Measurements from ENCODE around the gene SF3B3. TPM values are rescaled to one million over a fixed set of nuclear protein-coding genes. Genes with fewer than 3 reads are reported as not detected.
A peak's percentile ranks its signal among the peaks of the same experiment; 100 is the strongest.

SF3B3 gene
- total RNA-seq, 3 donors from 2014 or later, result 80.2 to 147 (median 133) TPM

DNA sequence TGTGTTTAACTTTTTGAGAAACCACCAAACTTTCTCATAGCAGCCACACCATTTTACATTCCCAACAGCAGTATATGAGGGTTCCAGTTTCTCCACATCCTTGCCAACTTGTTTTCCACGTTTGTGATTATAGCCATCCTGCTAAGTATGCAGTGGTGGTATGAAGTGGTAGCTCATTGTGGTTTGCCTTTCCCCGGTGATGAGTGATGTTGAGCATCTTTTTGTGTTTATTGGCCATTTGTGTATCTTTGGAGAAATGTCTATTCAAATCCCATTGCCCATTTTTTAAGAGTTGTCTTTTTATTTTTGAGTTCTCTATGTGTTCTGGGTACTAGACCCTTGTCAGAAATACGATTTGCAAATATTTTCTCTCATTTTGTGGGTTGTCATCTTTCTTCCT lies 17.4 kb downstream of the SF3B3 start:
- no peak overlapping the region for H3K27ac ChIP-seq
- H3K4me1 ChIP-seq, result no peaks in the 10 kb centered on the region
- TF ChIP-seq POLR2AphosphoS5 (IDR thresholded peaks at IDR 0.05), result no peak
- TF ChIP-seq, protein P1, sequence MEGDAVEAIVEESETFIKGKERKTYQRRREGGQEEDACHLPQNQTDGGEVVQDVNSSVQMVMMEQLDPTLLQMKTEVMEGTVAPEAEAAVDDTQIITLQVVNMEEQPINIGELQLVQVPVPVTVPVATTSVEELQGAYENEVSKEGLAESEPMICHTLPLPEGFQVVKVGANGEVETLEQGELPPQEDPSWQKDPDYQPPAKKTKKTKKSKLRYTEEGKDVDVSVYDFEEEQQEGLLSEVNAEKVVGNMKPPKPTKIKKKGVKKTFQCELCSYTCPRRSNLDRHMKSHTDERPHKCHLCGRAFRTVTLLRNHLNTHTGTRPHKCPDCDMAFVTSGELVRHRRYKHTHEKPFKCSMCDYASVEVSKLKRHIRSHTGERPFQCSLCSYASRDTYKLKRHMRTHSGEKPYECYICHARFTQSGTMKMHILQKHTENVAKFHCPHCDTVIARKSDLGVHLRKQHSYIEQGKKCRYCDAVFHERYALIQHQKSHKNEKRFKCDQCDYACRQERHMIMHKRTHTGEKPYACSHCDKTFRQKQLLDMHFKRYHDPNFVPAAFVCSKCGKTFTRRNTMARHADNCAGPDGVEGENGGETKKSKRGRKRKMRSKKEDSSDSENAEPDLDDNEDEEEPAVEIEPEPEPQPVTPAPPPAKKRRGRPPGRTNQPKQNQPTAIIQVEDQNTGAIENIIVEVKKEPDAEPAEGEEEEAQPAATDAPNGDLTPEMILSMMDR (IDR thresholded peaks at IDR 0.05), result no peak
- TF ChIP-seq POLR2A (IDR thresholded peaks at IDR 0.05), result no peak
- no peak overlapping the region for H3K4me3 ChIP-seq
- DNase-seq (ENCODE audit: low spot score in 2 of 2), result no peak
- intact Hi-C loops (cut with DNase I; ENCODE audit: low total_unique reads), result no loop called here
- H3K36me3 ChIP-seq, result peaks cover 40% of the 10 kb centered on the region
- no peaks in the 10 kb centered on the region for H3K9me3 ChIP-seq
- no peaks in the 10 kb centered on the region for H3K27me3 ChIP-seq

DNA sequence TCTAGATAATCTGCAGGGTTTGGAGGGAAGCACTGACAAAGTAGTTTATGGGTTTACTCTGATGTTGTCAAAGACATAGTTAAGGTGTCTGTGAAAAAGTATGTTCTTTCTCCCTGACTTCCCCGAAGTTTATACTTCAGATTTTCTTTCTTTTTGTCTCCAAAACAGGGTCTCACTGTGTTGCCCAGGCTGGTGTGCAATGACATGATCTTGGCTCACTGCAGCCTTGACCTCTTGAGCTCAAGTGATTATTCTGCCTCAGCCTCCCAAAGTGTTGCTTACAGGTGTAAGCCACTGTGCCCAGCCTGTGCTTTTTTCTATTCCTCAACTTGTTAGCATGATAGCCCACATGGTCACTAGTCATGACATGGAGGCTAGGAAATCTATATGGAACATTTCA lies 20.9 kb downstream of the SF3B3 start:
- intact Hi-C loops (cut with DNase I; ENCODE audit: low total_unique reads), result no loop called here

DNA sequence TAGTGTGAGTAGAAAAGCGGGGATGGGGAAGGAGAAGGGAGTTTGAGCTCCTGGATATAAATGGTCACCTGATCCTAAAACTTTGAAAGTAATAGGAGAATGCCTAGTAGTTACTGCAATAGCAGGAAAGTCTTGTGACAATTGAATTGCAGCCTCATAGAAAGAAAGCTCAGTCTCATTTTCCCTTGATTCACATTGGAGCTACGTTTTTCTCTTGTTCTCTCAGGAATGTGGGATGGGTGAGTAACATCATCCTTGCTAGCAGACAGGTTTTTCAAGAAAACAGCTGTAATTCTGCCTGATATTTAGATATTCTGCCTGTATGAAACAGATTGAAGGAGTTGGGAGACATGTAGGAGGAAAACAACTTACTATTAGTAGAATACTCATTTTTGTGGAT lies 25.3 kb downstream of the SF3B3 start:
- Histone ChIP-seq H3K4me3 (no peak overlapping the region), H3K9me3 (no peaks in the 10 kb centered on the region), H3K27me3 (no peaks in the 10 kb centered on the region), H3K4me1 (no peaks in the 10 kb centered on the region), H3K27ac (no peak overlapping the region), H3K36me3 (peaks cover 24% of the 10 kb centered on the region)
- intact Hi-C loops (cut with DNase I; ENCODE audit: low total_unique reads), result no loop called here
- TF ChIP-seq, protein P1 (IDR thresholded peaks at IDR 0.05), result no peak
- TF ChIP-seq POLR2A (IDR thresholded peaks at IDR 0.05) (no peak), POLR2AphosphoS5 (IDR thresholded peaks at IDR 0.05) (no peak)
- no peak for DNase-seq (ENCODE audit: low spot score in 2 of 2)

More for the DNA sequence above, 20.9 kb downstream of the SF3B3 start:
- no peak for DNase-seq (ENCODE audit: low spot score in 2 of 2)
- Histone ChIP-seq H3K36me3 (peaks cover 24% of the 10 kb centered on the region), H3K27ac (no peak overlapping the region), H3K9me3 (no peaks in the 10 kb centered on the region), H3K27me3 (no peaks in the 10 kb centered on the region), H3K4me3 (no peak overlapping the region), H3K4me1 (no peaks in the 10 kb centered on the region)
- TF ChIP-seq POLR2A (IDR thresholded peaks at IDR 0.05) (no peak), POLR2AphosphoS5 (IDR thresholded peaks at IDR 0.05) (no peak)
- TF ChIP-seq, protein P1 (IDR thresholded peaks at IDR 0.05), result no peak

DNA sequence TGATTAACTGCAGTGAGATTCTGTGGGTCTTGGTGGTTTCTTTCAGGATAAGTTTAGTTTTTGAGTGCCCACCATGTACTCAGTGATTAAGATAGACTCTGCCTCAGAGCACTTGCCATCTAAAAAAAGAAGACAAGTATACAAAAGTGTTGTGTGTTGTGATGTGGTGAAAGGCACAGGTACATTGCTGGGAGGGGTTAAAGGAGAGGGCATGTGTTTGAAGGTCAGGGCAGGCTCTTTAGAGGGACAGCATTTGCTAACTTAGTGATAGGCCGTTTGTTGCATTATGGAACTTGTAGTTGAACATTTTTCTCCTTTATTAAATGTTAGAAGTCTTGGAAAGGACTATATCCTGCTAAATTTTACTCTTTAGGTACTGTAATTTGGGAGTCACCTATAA lies 26.5 kb downstream of the SF3B3 start:
- H3K36me3 ChIP-seq, result peaks cover 31% of the 10 kb centered on the region
- no peaks in the 10 kb centered on the region for H3K4me1 ChIP-seq
- no peak for DNase-seq (ENCODE audit: low spot score in 2 of 2)
- H3K4me3 ChIP-seq, result no peak overlapping the region
- H3K27me3 ChIP-seq, result no peaks in the 10 kb centered on the region
- TF ChIP-seq POLR2AphosphoS5 (IDR thresholded peaks at IDR 0.05) (no peak), POLR2A (IDR thresholded peaks at IDR 0.05) (no peak)
- TF ChIP-seq, protein P1 (IDR thresholded peaks at IDR 0.05), result no peak
- intact Hi-C loops (cut with DNase I; ENCODE audit: low total_unique reads), result no loop called here
- peak overlapping the region in 1 of 2 donors; percentile 21 for H3K27ac ChIP-seq
- H3K9me3 ChIP-seq, result no peaks in the 10 kb centered on the region

DNA sequence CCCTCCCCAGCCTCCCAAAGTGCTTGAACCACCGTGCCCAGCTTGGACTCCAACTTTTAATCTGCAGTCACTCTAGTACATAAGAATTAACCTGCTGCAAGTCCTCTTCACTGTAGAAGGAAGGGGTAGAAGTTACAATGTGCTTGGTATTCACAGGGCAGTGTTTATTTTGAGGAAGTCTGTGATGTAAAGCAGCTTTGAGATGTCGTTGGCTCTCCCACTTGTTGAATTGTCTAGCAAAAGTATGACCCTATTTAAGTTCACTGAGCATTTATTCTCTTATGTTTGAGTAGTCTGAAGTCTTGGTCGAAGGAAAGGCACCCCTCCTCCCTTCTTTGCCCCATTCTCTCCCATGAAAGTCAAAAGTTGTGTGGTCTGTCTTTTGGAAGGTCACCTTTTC lies 28.2 kb downstream of the SF3B3 start:
- Histone ChIP-seq H3K27me3 (no peaks in the 10 kb centered on the region), H3K4me3 (no peak overlapping the region), H3K9me3 (no peaks in the 10 kb centered on the region), H3K27ac (peak overlapping the region; percentile 2 to 33), H3K4me1 (no peaks in the 10 kb centered on the region), H3K36me3 (peaks cover 28% of the 10 kb centered on the region)
- intact Hi-C loops (cut with DNase I; ENCODE audit: low total_unique reads), result no loop called here
- TF ChIP-seq, protein P1 (IDR thresholded peaks at IDR 0.05), result no peak
- no peak for TF ChIP-seq POLR2A (IDR thresholded peaks at IDR 0.05)
- no peak for TF ChIP-seq POLR2AphosphoS5 (IDR thresholded peaks at IDR 0.05)
- DNase-seq (ENCODE audit: low spot score in 2 of 2), result no peak
